ENCODE data around the gene MVD.
A peak's percentile ranks its signal among the peaks of the same experiment; 100 is the strongest.

Gene MVD

DNA sequence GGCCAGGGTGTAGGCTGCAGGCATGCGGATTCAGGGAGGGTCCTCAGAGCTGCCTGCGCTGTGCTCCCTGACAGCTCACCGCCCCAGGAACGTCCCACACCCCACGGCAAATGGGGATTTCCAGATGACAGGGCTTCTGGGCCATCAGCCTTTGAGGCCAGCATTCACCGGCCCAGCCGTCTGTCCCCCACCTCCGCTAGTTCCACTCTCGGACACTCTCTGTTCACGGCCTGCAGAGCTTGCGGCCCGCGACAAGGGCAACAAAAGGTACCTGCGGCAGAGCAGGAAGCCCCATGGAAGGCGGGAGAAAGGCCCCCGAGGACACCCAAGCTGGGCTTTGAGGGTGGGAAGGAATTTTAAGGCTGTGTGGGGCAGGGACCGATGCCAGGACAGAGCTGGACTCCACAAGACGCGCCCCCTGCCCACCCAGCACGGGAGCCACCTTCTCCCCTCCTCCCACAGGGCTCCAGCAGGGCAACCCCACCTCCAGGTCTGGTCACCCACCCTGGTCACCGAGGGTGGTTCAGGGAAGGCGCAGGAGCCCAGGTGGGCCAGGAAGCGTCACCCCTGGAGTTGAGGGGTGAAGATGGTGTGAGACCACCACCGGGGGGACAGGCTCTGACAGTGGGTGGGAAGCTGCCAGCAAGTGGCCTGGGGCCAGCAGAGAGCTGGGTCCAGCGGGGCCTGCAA lies 6.5 kb downstream of the MVD start:
- no peak for DNase-seq (ENCODE audit: low read depth in 2 of 2)

DNA sequence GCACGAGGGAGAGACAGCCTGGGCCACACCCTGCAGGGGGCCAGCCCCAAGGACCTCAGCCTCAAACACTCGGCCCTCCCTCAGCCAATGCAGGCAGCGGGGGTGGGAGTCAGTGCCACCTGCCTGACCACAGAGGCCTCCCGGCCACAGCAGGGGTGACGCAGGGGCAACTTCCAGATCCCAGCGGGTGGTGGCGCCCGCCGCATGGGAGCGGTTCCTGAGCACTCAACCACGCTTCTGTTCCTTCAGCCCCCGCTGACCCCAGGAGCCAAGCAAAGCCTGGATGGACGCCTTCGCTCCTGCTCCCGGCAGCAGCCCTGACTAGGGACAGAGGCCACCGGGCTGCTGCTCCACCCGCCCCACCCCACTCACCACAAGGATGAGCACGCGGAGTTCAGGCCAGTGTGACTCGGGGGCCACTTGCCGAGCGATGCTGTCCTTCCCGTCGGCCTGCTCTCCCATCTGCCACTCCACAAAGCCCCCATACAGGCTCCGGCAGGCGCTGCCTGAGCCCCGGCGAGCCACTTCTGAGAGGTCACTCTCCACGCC lies 7.1 kb downstream of the MVD start:
- DNase-seq (ENCODE audit: low read depth in 2 of 2), result no peak

- DNase-seq (ENCODE audit: low read depth in 2 of 2), result no peak
These were observed 7.7 kb downstream of the MVD start for GRCh38 chr16:88655053-88655732.

GRCh38 chr16:88654363-88655052 lies 8.4 kb downstream of the MVD start:
- no peak for DNase-seq (ENCODE audit: low read depth in 2 of 2)

- DNase-seq (ENCODE audit: low read depth in 2 of 2), result no peak
These were observed 9.1 kb downstream of the MVD start for GRCh38 chr16:88653596-88654362.

- DNase-seq (ENCODE audit: low read depth in 2 of 2), result no peak
These were observed 9.8 kb downstream of the MVD start for GRCh38 chr16:88653101-88653500.

GRCh38 chr16:88652762-88653063 lies 10.2 kb downstream of the MVD start:
- DNase-seq (ENCODE audit: low read depth in 2 of 2), result no peak

DNA sequence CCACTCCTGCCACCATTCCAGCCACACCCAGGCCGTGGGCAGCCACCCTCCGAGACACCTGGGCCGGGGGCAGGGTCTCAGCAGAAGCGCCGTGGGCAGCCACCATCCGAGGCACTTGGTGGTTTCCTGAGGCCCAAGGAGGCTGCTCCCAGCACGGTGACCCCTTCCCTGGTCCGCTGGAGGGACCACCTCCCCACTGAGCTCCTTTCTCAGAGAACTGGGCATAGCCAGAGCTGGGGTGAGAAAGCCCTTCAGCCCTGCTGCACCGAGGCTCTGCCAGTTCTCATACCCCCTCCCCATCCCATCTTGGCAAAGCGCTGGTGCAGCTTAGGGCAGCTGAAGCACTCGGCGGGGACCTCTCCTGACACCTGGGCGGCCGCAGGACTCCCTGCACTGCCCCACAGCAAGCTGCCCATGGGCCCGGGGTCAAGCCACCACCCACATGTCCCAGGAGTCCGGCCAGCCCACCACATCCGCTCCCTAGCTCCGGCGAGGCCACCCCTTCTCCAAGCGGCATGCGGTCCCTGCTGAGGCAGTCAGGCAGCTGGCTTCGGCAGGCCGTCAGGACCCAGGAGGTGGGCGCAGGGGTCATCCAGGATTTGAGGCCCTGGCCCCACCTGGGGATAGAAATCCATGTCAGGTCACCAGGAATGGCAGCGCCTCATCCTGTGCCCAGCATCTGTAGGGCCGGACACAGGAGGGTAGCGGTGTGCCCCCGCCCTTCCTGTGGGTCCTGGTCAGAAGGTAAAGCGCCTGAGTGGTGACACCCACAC lies 10.7 kb downstream of the MVD start:
- DNase-seq (ENCODE audit: low read depth in 2 of 2), result no peak

GRCh38 chr16:88651276-88651988 lies 11.5 kb downstream of the MVD start:
- DNase-seq (ENCODE audit: low read depth in 2 of 2), result peak; percentile 76

GRCh38 chr16:88650749-88651275 lies 12.1 kb downstream of the MVD start, which contains the start of gene CYBA:
Gene CYBA, minus strand, starts transcription at chr16:88651053. Its CDS starts 40 bp downstream, at chr16:88651013.
- DNase-seq (ENCODE audit: low read depth in 2 of 2), result peak; percentile 72 to 80

GRCh38 chr16:88649924-88650748 lies 12.8 kb downstream of the MVD start:
- no peak for DNase-seq (ENCODE audit: low read depth in 2 of 2)

- no peak for DNase-seq (ENCODE audit: low read depth in 2 of 2)
These were observed 13.5 kb downstream of the MVD start for GRCh38 chr16:88649195-88649923.

GRCh38 chr16:88647178-88648070 lies 15.5 kb downstream of the MVD start:
- DNase-seq (ENCODE audit: low read depth in 2 of 2), result no peak

DNA sequence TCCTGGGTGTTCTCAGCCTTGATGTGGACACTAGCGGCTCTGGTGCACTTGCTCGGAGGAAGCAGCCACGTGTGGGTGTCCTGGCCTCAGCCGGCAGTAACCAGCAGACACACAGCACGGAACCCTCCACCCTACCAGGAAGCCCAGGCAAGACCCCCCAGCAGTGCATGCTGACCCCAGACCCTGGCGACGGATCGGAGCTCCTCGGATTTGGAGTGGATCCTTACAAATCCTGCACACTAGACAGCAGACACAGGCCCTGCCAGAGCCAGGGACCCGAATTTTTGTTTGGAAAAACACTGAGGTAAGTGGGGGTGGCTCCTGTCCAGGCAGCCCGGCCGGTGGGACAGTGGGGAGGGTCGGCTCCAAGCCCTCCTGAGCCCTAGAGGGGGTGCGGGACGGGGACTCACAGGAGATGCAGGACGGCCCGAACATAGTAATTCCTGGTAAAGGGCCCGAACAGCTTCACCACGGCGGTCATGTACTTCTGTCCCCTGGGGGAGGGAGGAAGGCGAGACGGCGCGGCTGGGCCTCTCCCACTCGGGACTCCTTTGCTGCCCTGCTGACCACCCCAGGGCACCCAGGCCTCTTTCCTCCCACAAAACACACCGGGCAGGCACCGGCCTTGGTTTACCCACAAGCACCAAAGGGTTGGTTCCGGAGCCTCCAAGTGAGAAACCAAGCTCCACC lies 16.4 kb downstream of the MVD start:
- DNase-seq (ENCODE audit: low read depth in 2 of 2), result no peak

GRCh38 chr16:88645941-88646340 lies 16.9 kb downstream of the MVD start:
- DNase-seq (ENCODE audit: low read depth in 2 of 2), result no peak

- no peak for DNase-seq (ENCODE audit: low read depth in 2 of 2)
These were observed 17.4 kb downstream of the MVD start for GRCh38 chr16:88645455-88645854.

- DNase-seq (ENCODE audit: low read depth in 2 of 2), result no peak
These were observed 19.3 kb downstream of the MVD start for GRCh38 chr16:88643644-88643932.

Data from stimulated activated CD4-positive, alpha-beta T cell treated with anti-CD3 and anti-CD28 coated beads, Interleukin-15, amount 100 ng/mL, for 48 hours (primary cell).